Natural killer cell (primary cell): ENCODE results near the gene PBXIP1. TPM values are rescaled to one million over a fixed set of nuclear protein-coding genes. Genes with fewer than 3 reads are reported as not detected.

Experiments used
- ATAC-seq, 3 donors: fragments of 150-1000 bp in 2 of 3; fragments of 200-7000 bp in 1 of 3; cut with Tn5 transposase; 1 replicate in 1 of 3; 2 replicates in 2 of 3; pipeline ENCODE4 v1.10.0; 2021; ENCODE audit warnings: mild to moderate bottlenecking in 2 of 3, moderate library complexity in 2 of 3
- DNase-seq, 2 donors: peaks; one replicate each; pipeline versions ENCODE4 v3.0.0 to v3.0.0-alpha.2; 2013 to 2021; ENCODE audit warnings: mixed read lengths in 1 of 2
- H3K27ac ChIP-seq: one replicate; pipeline ENCODE4 v1.5.1; 2013; ENCODE audit warnings: mild to moderate bottlenecking, low read length
- H3K27me3 ChIP-seq: one replicate; pipeline ENCODE4 v1.6.1; 2013; ENCODE audit warnings: low read length; ENCODE audit not compliant: control insufficient read depth, insufficient read depth
- H3K36me3 ChIP-seq: one replicate; pipeline ENCODE4 v1.6.1; 2013; ENCODE audit warnings: low read length; ENCODE audit not compliant: control insufficient read depth, insufficient read depth
- H3K4me1 ChIP-seq: one replicate; pipeline ENCODE4 v1.6.1; 2013; ENCODE audit warnings: low read length; ENCODE audit not compliant: control insufficient read depth, insufficient read depth
- H3K4me3 ChIP-seq: one replicate; pipeline ENCODE4 v1.5.1; 2013; ENCODE audit warnings: low read length
- H3K9me3 ChIP-seq: one replicate; pipeline ENCODE4 v1.6.1; 2013; ENCODE audit warnings: low read length; ENCODE audit not compliant: control insufficient read depth, insufficient read depth
- H3K27ac Mint-ChIP-seq, 2 donors: one replicate each; pipeline ENCODE4 v1.8.0; 2022; ENCODE audit warnings: mild to moderate bottlenecking in 2 of 2, mixed read lengths in 2 of 2, moderate library complexity in 1 of 2
- H3K27me3 Mint-ChIP-seq, 2 donors: one replicate each; pipeline ENCODE4 v1.8.0; 2022; ENCODE audit warnings: low read depth in 2 of 2, mixed read lengths in 2 of 2
- H3K36me3 Mint-ChIP-seq: one replicate; pipeline ENCODE4 v1.8.0; 2022; ENCODE audit warnings: mixed read lengths
- H3K4me1 Mint-ChIP-seq, 2 donors: one replicate each; pipeline ENCODE4 v1.8.0; 2022; ENCODE audit warnings: mixed read lengths in 2 of 2
- H3K4me3 Mint-ChIP-seq: one replicate; pipeline ENCODE4 v1.8.0; 2022; ENCODE audit warnings: mild to moderate bottlenecking, moderate library complexity, mixed read lengths
- H3K9me3 Mint-ChIP-seq, 2 donors: one replicate each; pipeline ENCODE4 v1.8.0; 2022; ENCODE audit warnings: mixed read lengths in 2 of 2
- CTCF ChIP-seq: fragments of 200-600 bp; IDR thresholded peaks from one replicate; pipeline ENCODE4 v1.8.0; 2022; ENCODE audit warnings: antibody characterized with exemption
- WGBS: methylation state at CpG from one replicate; pipeline ENCODE4 v1.1.7; 2013; ENCODE audit warnings: missing lambda C conversion rate; ENCODE audit not compliant: insufficient coverage; 5-methylcytosine and 5-hydroxymethylcytosine counted together
- intact Hi-C: fragments of 100-400 bp; cut with micrococcal nuclease; formaldehyde crosslinking; loops from one replicate; pipeline ENCODE4 v1.14.2; 2022
- total RNA-seq, 4 donors: library from RNA; stranded (reverse); fragments of 120-200 nt in 1 of 4; gene quantifications; one replicate each; pipeline versions ENCODE4 v1.2.3 to v1.2.4, GENCODE V29; 2013 to 2022

PBXIP1 gene
- total RNA-seq, 3 donors from 2014 or later (not counting 1 experiment from before 2014, with no cell fraction given): 158 to 200 (median 197) TPM

DNA sequence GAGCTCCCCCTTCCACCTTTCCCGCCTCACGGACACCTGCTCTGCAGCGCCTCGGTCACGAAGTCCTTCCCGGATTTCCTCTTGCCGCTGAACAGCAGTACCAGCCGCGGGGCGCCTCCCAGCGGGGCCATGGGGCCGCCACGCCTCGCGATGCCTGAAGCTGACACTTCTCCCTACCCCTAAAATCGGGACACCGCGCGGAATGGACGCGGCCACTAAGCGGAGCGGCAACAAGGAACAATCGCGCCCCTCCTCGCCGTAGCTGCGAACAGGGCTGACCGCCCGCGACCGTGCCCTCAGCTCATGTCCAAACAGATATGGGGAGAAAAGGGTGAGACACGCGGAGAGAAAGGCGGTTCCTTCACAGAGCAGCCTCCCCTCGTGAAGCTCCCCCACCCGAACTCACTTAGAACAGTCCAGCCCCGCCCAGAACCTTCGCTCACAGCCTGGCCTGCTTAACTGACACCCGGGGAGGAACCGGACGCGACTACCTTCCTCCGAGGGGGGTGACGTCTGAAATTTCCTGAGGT is 19.3 kb downstream of the PBXIP1 start, which contains the start of gene PMVK:
TSS of gene PMVK (minus strand) at position 165 of the 530 bp plus-strand sequence. CDS start at position 131, 34 bp downstream.
- H3K27ac ChIP-seq: peak within 1 kb of the TSS; percentile 97
- H3K36me3 ChIP-seq: no peaks in the 10 kb centered on the region
- H3K4me3 ChIP-seq: peak within 1 kb of the TSS; percentile 85
- Mint-ChIP-seq H3K9me3 (no peaks in the 10 kb centered on the region), H3K36me3 (no peaks in the 10 kb centered on the region), H3K27ac (peak within 1 kb of the TSS; percentile 99 to 100), H3K4me1 (peaks cover 19 to 40% of the 10 kb centered on the region in 2 donors), H3K4me3 (peak within 1 kb of the TSS; percentile 100), H3K27me3 (no peaks in the 10 kb centered on the region)
- DNase-seq (peak; percentile 91 to 98), ATAC-seq (peak; percentile 86 to 97 (median 87))
- intact Hi-C loops: loop anchor here (1.0 to 5.0 kb wide), 8 partner anchors 20 to 379 kb away; partner anchors contain the start of genes ADAR, CKS1B, EFNA4 and FLAD1
- TF ChIP-seq CTCF: no peak
- no peaks in the 10 kb centered on the region for H3K9me3 ChIP-seq
- WGBS: under 1% methylated on average over 45 of the region's 45 CpGs
- H3K4me1 ChIP-seq: peaks cover 36% of the 10 kb centered on the region
- no peaks in the 10 kb centered on the region for H3K27me3 ChIP-seq

DNA sequence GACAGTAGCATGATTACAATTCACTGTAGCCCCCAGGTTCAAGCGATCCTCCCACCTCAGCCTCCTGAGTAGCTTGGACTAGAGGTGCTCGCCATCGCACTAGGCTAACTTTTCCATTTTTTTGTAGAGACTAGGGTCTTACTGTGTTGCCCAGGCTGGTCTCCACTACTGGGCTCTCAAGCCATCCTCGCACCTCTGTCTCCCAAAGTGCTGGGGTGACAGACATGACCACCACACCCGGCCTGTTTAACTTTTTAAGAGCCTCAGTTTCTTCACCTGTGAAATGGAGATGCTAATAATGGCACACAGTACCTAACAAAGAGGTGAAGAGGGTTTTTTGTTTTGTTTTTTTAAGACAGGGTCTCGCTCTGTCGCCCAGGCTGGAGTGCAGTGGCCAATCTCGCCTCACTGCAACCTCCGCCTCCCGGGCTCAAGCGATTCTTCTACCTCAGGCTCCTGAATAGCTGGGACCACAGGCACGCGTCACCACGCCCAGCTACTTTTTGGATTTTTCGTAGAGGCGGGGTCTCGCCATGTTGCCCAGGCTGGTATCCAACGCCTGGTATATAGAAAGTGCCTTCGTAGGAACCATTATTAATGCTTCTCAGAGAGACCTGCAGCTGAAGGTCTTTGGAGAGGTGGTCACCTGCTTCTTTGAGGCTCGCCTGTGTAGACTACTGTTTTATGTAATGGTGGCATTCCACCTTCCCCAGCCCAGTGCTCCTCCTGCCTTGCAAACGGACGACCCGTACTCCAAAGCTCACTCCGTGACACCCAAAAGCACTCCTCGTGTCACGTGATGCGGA is 19.9 kb downstream of the PBXIP1 start:
- H3K4me1 ChIP-seq: peaks cover 30% of the 10 kb centered on the region
- H3K27me3 ChIP-seq: no peaks in the 10 kb centered on the region
- Mint-ChIP-seq H3K27ac (peak overlapping the region; percentile 99 to 100), H3K9me3 (no peaks in the 10 kb centered on the region), H3K27me3 (no peaks in the 10 kb centered on the region), H3K4me1 (peaks cover 19 to 40% of the 10 kb centered on the region in 2 donors), H3K4me3 (peak overlapping the region; percentile 100), H3K36me3 (no peaks in the 10 kb centered on the region)
- H3K27ac ChIP-seq: peak overlapping the region; percentile 97
- no peak for DNase-seq
- WGBS: 43% methylated on average over 27 of the region's 27 CpGs
- intact Hi-C loops: loop anchor here (5.0 kb wide), 4 partner anchors 36 to 379 kb away; partner anchors contain the start of genes ADAR, CKS1B, EFNA4 and SHC1
- peak overlapping the region; percentile 85 for H3K4me3 ChIP-seq
- no peaks in the 10 kb centered on the region for H3K9me3 ChIP-seq
- no peak for ATAC-seq
- H3K36me3 ChIP-seq: peaks cover 2% of the 10 kb centered on the region
- no peak for TF ChIP-seq CTCF

- Histone ChIP-seq H3K9me3 (no peaks in the 10 kb centered on the region), H3K4me1 (peaks cover 20% of the 10 kb centered on the region), H3K27me3 (no peaks in the 10 kb centered on the region), H3K36me3 (peaks cover 2% of the 10 kb centered on the region), H3K4me3 (no peak overlapping the region), H3K27ac (no peak overlapping the region)
- ATAC-seq: no peak
- H3K27ac Mint-ChIP-seq: peak overlapping the region in 1 of 2 donors; percentile 100
- H3K4me1 Mint-ChIP-seq: peaks cover 19 to 30% of the 10 kb centered on the region in 2 donors
- no peak for TF ChIP-seq CTCF
- H3K27me3 Mint-ChIP-seq: no peaks in the 10 kb centered on the region
- H3K4me3 Mint-ChIP-seq: peak overlapping the region; percentile 13
- intact Hi-C loops: no loop called here
- DNase-seq: no peak
- WGBS: 95% methylated on average over 4 of the region's 5 CpGs
- no peaks in the 10 kb centered on the region for H3K36me3 Mint-ChIP-seq
- no peaks in the 10 kb centered on the region for H3K9me3 Mint-ChIP-seq
Observed at GRCh38 chr1:154934358-154934948, 21.4 kb downstream of the PBXIP1 start.
